GM10266 (cell line): Measurements from ENCODE around the gene LPO.

Source experiments
- DNase-seq: peaks from one replicate; pipeline ENCODE4 v3.0.0; 2012; ENCODE audit errors: extremely low spot score
- CTCF ChIP-seq: IDR thresholded peaks from 2 replicates; pipeline ENCODE4 v1.5.1; 2012; ENCODE audit warnings: mild to moderate bottlenecking, low read depth; ENCODE audit not compliant: control insufficient read depth, insufficient read depth; ENCODE audit errors: missing control alignments

LPO gene

GRCh38 chr17:58300336-58300735, 62.0 kb downstream of the LPO start:
- TF ChIP-seq CTCF = no peak

GRCh38 chr17:58301504-58302150, 63.2 kb downstream of the LPO start:
- no peak for DNase-seq
- TF ChIP-seq CTCF = no peak

More at GRCh38 chr17:58300336-58300735, 62.0 kb downstream of the LPO start:
- DNase-seq = no peak

GRCh38 chr17:58302171-58302918, 64.0 kb downstream of the LPO start:
- TF ChIP-seq CTCF = no peak
- no peak for DNase-seq

GRCh38 chr17:58302919-58303585, 64.7 kb downstream of the LPO start:
- no peak for TF ChIP-seq CTCF
- DNase-seq = no peak

- DNase-seq = peak; percentile 90
- peak; percentile 80 for TF ChIP-seq CTCF
Observed at GRCh38 chr17:58303971-58304749, 65.8 kb downstream of the LPO start.

GRCh38 chr17:58304750-58305486, 66.5 kb downstream of the LPO start:
- DNase-seq = no peak
- TF ChIP-seq CTCF = no peak
